ENCODE measurements around the gene ZNF865.

- TF ChIP-seq CTCF (IDR thresholded peaks at IDR 0.05; ENCODE audit: low read length) (no peak), EZH2phosphoT487 (IDR thresholded peaks at IDR 0.05; ENCODE audit: low read length) (no peak), EZH2 (optimal IDR thresholded peaks at IDR 0.05; ENCODE audit: low read depth, low read length) (no peak)
Observed at GRCh38 chr19:55613396-55613795, 7.9 kb downstream of the ZNF865 start.
